ENCODE data around the gene RMP24.

Gene RMP24

DNA sequence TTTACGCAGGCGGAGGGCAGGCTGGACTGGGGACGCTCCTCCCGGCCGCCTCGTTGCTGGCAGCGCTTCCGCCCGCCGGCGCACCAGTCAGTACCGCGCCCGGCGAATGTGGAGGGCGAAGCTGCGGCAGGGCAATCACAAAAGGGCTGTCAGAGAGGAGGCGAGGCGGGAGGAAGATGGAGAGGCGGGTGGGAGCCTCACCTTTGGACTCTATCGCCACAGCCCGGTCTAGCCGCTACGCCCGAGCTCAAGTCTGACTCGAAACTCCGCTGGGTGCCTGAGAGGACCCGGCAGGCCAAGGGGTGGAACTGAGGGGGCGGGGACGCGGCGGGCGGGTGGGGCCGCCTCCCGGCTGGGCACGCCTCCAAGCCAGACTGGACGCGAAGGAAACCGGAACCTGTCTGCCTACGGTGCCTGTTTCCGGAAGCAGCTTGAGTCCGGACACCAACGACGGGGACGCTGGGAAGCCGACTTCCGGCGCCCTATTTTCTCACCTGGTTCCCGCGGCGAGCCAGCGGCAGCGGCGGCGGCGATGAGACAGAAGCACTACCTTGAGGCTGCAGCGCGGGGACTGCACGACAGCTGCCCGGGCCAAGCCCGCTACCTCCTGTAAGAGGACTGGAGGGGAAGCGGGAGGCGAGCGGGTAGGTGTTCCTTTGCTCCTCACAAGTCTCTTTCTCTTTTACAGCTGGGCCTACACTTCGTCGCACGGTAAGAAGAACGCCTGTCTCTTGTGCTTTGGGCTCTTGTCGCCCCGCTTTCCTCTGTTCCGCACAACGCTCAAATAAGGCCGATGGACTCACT, at the start of gene RMP24:
Gene RMP24, plus strand, starts transcription at position 483 of the 804 bp plus-strand sequence.
- ATAC-seq (ENCODE audit: low read depth) (peak; percentile 94), DNase-seq (peak; percentile 85)
- Mint-ChIP-seq H3K27me3 (no peaks in the 10 kb centered on the region), H3K9me3 (no peaks in the 10 kb centered on the region), H3K36me3 (ENCODE audit: low read depth) (peaks cover 34% of the 10 kb centered on the region), H3K4me1 (peaks cover 50% of the 10 kb centered on the region), H3K4me3 (peak within 1 kb of the TSS; percentile 98), H3K27ac (peak within 1 kb of the TSS; percentile 97)
- intact Hi-C loops (cut with micrococcal nuclease), result loop anchor here (1.0 to 5.0 kb wide), 13 partner anchors 22 to 995 kb away; partner anchors contain the start of genes ELP2, GALNT1, INO80C and KIAA1328
- POLR2A ChIA-PET, result interaction anchor here (0.6 to 2.2 kb wide), 24 partner anchors 11 to 942 kb away, joined by 3 to 16 read pairs (median 5); partner anchors contain the start of genes ELP2, GALNT1, INO80C and KIAA1328
- CTCF ChIA-PET, result no interaction called here
- TF ChIP-seq, protein P1, sequence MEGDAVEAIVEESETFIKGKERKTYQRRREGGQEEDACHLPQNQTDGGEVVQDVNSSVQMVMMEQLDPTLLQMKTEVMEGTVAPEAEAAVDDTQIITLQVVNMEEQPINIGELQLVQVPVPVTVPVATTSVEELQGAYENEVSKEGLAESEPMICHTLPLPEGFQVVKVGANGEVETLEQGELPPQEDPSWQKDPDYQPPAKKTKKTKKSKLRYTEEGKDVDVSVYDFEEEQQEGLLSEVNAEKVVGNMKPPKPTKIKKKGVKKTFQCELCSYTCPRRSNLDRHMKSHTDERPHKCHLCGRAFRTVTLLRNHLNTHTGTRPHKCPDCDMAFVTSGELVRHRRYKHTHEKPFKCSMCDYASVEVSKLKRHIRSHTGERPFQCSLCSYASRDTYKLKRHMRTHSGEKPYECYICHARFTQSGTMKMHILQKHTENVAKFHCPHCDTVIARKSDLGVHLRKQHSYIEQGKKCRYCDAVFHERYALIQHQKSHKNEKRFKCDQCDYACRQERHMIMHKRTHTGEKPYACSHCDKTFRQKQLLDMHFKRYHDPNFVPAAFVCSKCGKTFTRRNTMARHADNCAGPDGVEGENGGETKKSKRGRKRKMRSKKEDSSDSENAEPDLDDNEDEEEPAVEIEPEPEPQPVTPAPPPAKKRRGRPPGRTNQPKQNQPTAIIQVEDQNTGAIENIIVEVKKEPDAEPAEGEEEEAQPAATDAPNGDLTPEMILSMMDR (IDR thresholded peaks at IDR 0.05), result no peak

DNA sequence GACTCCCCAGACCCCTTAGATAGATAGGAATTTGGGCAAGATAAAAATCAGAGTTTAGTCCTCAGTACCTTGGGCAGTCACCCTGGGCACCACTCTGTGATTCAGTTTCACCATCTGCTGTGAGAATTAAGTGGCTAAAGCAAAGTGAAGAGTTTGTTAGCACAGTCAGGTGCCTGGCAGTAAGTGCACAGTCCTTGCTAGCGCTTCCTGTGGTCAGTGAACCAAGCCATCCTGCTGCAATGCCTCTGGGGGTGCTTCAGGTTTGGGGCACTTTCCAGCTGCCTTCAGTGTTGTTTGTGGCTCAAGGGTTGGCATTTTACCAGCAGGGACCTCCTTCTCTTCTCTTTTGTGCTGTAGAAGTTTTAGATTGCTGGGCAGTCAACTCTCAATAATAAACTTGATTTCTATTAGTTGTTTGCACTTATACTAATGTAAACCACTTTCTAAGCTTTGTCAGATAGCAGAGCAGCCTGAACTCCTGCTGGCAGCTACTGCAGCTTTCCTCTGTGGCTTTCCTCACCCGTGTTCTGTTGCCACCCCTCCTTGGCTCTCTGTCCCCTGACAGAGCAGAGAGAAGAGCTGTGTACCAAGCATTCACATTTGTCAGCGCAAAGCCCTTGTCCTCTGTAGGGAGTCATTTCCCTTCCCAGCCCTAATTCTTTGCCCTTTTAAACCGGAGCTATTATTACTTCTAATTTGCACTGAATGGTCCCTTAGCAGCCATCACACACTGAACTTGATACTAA, 48.4 kb upstream of the RMP24 start:
- ChIA-PET CTCF (no interaction called here), POLR2A (no interaction called here)
- peaks cover 31% of the 10 kb centered on the region for H3K27me3 Mint-ChIP-seq
- no peaks in the 10 kb centered on the region for H3K9me3 Mint-ChIP-seq
- H3K4me1 Mint-ChIP-seq, result no peaks in the 10 kb centered on the region
- DNase-seq (no peak), ATAC-seq (ENCODE audit: low read depth) (no peak)
- H3K4me3 Mint-ChIP-seq, result no peak overlapping the region
- TF ChIP-seq, protein P1 (IDR thresholded peaks at IDR 0.05), result no peak
- intact Hi-C loops (cut with micrococcal nuclease), result no loop called here
- H3K27ac Mint-ChIP-seq, result no peak overlapping the region
- no peaks in the 10 kb centered on the region for H3K36me3 Mint-ChIP-seq (ENCODE audit: low read depth)

DNA sequence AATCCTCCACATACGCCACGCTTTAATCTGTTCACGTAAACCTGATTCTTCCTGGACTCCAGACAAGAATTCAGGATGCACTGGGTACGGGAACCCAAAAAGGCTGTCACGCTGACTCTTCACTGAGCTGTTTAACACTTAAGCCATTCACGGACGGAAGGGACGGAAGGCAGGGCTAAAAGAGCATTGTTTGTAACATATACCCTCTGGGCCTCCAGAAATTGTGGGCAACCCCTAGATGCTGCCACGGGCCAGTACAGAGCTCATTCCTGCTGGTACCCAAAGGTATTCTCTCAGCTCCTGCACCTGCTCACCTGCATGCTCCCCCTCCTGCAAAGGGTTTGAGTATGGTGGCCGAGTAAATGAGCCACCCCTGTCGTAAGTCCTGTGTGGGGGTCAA, 45.6 kb upstream of the RMP24 start:
- no peaks in the 10 kb centered on the region for H3K36me3 Mint-ChIP-seq (ENCODE audit: low read depth)
- CTCF ChIA-PET, result no interaction called here
- no peaks in the 10 kb centered on the region for H3K4me1 Mint-ChIP-seq

DNA sequence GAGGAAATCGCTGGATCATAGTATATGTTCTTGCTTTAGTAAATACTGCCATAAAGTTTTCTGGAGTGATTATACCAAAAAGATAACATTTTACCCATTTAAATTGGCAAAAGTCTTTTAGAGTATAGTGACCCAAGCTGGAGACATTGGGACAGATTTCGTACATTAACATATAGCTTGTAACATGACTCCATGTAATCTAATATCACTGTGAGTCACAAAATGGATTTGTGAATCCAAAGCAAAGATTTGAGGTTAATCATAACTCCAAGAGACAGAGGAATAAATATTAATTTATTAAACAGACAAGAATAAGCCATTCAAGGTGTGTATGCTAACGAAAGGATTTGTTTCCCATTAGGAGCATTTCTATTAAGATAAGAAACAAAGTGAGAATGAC, 45.0 kb upstream of the RMP24 start:
- no peaks in the 10 kb centered on the region for H3K4me1 Mint-ChIP-seq
- ChIA-PET CTCF (no interaction called here), POLR2A (no interaction called here)
- DNase-seq (no peak), ATAC-seq (ENCODE audit: low read depth) (no peak)
- H3K9me3 Mint-ChIP-seq, result peaks cover 6% of the 10 kb centered on the region
- TF ChIP-seq, protein P1 (IDR thresholded peaks at IDR 0.05), result no peak
- intact Hi-C loops (cut with micrococcal nuclease), result no loop called here
- no peak overlapping the region for H3K27ac Mint-ChIP-seq
- peaks cover 27% of the 10 kb centered on the region for H3K27me3 Mint-ChIP-seq
- no peak overlapping the region for H3K4me3 Mint-ChIP-seq
- H3K36me3 Mint-ChIP-seq (ENCODE audit: low read depth), result no peaks in the 10 kb centered on the region

More for the DNA sequence above, 45.6 kb upstream of the RMP24 start:
- POLR2A ChIA-PET, result no interaction called here
- H3K4me3 Mint-ChIP-seq, result no peak overlapping the region
- DNase-seq (no peak), ATAC-seq (ENCODE audit: low read depth) (no peak)
- TF ChIP-seq, protein P1 (IDR thresholded peaks at IDR 0.05), result no peak
- intact Hi-C loops (cut with micrococcal nuclease), result no loop called here
- no peak overlapping the region for H3K27ac Mint-ChIP-seq
- peaks cover 31% of the 10 kb centered on the region for H3K27me3 Mint-ChIP-seq
- peaks cover 6% of the 10 kb centered on the region for H3K9me3 Mint-ChIP-seq

DNA sequence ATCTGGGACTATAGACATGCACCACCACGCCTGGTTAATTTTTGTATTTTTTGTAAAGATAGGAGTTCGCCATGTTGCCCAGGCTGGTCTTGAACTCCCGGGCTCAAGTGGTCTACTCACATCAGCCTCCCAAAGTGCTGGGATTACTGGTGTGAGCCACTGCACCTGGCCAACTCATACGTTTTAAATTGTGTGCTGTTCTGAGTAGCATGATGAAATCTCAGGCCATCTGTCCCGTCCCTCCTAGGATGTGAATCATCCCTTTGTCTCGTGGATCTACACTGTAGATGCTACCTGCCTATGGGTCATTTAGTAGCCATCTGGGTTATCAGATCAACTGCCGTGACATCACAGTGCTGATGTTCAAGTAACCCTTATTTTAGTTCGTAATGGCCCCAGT, 38.5 kb upstream of the RMP24 start:
- H3K36me3 Mint-ChIP-seq (ENCODE audit: low read depth), result no peaks in the 10 kb centered on the region
- H3K27ac Mint-ChIP-seq, result no peak overlapping the region
- H3K4me3 Mint-ChIP-seq, result no peak overlapping the region
- TF ChIP-seq, protein P1 (IDR thresholded peaks at IDR 0.05), result no peak
- DNase-seq (no peak), ATAC-seq (ENCODE audit: low read depth) (no peak)
- ChIA-PET CTCF (no interaction called here), POLR2A (no interaction called here)
- no peaks in the 10 kb centered on the region for H3K4me1 Mint-ChIP-seq
- peaks cover 6% of the 10 kb centered on the region for H3K9me3 Mint-ChIP-seq
- peaks cover 3% of the 10 kb centered on the region for H3K27me3 Mint-ChIP-seq
- intact Hi-C loops (cut with micrococcal nuclease), result no loop called here

Measured in activated B cell treated with CpG ODN at 0.5 μM for 24 hours (primary cell).